HG02943 (cell line): Measurements from ENCODE around the gene ARVCF.
"Not testable (repeated sequence)": the region's sequence is repeated elsewhere in the genome, so short reads cannot be mapped to it uniquely, and the experiment has no call there.

Experiments used
- ATAC-seq: cut with Tn5 transposase; IDR thresholded peaks from one replicate; pipeline ENCODE4 v1.9.1; 2021; ENCODE audit warnings: mild to moderate bottlenecking, low read depth, moderate library complexity; ENCODE audit not compliant: unreplicated experiment

The ARVCF gene

DNA sequence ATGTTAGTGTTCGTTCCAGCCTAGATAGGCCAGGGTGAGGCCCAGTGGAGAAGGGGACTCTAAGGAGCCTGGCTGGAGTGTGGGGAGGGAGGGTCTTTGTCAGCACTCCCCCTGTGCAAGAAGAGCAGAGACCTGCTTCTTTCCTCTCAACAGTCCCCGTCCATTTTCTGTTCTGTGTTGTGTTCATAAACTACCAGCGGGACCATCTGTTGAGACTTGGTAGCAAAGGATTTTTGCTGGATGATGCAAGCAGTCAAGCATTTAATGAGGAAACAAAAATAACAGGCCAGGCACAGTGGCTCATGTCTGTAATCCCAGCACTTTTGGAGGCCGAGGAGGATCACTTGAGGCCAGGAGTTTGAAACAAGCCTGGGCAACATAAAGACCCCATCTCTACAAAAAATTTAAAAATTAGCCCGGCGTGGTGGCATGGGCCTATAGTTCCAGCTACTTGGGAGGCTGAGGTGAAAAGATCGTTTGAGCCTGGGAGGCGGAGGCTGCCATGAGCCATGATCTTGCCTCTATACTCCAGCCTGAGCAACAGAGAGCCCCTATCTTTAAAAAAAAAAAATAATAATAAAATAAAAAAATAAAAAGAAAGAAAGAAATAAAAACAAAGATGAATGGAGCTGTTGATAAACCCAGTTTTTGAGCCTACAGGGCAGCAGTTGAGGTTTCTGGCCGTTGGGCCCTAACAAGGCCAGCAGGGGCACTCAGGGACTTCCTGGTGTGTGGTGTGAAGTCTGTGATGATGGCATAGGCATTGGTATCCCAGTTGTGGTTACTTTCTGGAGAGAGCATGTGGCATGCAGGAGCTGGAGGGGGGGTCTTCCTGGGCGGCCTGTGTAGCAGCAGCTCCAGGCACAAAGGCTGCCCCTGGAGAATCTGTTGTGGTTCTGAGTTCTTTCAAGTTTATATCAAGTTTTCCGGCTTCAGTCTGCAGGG lies 73.3 kb downstream of the ARVCF start:
- no peak for ATAC-seq

DNA sequence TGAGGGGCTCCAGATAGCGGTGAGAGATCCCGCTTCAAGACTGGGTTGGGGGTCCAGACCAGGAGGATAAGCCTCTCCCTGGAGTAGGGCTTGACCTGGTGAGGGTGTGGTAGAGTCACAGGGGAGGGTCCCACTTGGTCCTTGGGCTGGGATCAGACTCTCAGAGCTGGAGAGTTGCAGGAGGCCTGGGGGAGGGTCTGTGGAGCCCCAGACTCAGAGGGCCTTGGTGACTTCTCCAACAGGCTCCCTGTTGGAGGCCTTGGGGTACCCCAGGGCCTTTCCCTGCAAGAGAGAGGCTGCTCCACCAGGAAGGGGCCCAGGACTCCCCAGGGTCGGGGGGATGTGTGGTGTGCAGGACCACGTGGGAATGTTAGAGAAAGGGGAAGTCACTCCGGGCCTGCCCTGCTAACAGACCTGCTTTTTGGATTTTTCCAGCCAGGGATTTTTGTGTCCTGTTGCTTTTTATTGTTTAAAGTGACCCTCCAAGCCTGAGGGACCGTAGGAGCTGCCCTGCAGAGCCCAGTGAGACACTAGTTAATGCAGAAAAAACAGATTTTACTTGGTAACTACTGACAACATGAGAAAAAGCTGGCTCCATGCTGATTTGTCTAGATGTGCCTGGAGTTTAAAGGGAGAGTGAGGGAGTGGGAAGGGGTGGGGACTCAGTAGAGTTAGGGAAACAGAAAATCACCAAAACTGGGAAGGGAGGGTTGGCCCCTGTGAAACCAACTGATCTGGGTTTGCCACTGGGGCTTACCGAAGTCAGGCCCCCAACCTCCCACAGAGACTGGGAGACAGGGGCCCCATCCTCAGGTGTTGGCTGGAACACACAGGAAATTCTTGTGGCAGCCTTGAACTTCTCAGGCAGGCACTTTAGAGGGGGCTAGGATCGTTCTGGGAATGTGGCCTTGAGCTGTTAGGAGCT lies 74.2 kb downstream of the ARVCF start:
- no peak for ATAC-seq

DNA sequence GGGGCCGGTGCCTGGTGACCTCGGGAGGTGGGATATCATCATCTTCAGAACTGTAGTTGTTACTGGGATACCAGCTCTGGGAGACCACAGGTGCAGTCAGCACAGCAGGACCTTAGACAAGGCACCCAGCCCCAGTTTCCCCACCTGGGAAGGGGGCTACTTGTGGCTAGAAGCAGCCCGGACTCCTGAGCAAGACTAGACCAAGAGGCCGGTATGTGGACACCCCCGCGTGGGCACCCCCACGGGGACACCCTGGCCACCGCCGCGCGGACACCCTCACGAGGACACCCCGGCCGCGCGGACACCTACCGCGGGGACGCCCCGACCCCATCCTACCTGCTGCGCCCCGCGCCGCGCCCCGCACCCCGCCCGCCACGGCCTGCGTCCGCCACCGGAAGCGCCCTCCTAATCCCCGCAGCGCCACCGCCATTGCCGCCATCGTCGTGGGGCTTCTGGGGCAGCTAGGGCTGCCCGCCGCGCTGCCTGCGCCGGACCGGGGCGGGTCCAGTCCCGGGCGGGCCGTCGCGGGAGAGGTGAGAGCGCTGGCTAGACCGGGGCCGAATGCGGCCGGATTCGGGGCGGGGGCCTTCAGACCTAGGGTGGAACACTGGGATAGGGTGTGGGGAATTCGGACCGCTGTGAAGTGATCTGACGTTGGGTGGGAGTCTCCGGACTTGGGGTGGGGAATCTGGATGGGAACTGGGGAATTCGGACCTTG lies 75.1 kb downstream of the ARVCF start, which contains the start of the genes COMT and TXNRD2:
Gene COMT, plus strand, starts transcription at position 408 of the 718 bp plus-strand sequence. CDS start 20,755 bp downstream, outside the sequence.
Gene TXNRD2, minus strand, starts transcription at position 454 of the 718 bp plus-strand sequence. Its CDS starts 15 bp downstream, at position 439.
- ATAC-seq: no peak

DNA sequence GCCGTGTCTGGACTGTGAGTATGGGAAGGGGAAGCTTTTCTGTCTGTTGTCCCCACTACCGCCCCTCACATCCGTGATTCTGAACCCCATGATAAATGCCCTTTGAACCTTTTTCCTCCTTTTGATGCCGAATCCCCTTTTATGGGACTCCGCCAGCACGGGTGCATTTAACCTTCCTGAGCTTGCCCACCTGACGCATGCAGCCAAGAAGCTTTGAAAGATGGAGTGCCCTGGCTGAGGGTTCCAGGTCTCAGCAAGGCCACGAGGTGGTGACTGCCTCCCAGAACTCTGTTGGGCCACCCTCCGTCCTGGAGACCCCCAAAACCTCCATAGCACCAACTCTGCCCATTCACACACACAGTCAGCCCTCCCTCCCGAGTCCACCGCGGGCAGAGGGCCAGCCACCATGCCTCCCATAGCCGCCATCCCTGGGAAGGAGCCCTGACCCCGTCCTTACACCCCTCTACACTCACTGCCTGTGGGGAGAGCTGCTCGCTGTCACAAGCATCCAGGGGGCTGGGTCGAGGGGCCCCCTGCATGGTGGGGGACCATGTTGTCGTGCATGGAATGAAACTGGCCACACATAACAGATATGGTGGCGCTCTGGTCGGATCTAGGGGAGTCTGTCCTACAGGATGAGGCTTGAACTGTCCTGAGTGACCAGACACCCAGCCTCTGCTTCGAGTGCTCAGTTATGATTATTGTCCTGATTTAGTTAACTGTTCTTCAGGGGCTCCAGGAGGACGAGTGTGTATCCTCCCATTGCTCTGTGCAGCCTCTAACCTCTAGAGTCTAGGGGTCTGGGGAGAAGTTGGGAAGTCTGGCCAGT lies 75.9 kb downstream of the ARVCF start:
- no peak for ATAC-seq

DNA sequence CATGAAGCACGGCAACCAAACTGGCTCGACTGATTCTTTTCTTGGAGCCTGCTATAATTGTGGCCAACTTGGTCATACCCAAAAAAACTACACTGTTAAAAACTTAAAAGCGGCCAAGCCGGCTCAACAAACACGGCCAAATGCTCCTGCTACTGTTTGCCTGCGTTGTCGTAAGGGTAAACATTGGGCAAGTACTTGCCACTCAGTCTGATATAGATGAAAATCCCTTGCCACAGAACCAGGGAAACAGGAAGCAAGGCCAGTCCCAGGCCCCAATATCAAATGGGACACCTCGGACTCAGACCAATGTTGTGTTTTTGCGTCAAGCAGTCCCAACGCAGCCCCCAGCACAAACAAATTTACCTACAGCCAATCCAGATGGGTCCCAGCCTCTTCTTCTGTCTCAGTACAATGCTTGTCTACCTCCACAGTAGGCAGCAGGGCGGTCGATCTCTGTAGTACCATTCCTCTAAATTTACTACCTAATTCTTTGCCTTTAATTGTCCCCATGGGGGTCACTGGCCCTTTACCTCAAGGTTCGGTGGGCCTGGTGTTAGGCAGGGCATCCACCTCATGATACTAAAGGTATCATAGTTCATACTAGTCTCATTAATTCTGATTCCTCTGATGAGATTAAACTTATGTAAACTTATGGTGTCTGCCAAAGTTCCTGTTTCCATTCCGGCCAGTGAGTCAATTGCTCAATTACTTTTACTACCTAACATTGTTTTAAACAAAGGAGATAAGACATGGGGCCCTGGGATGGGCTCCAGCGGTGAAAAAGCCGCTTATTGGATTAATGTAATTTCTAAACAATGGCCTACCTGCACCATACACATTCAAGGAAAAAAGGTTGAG lies 78.8 kb downstream of the ARVCF start:
- no peak for ATAC-seq

DNA sequence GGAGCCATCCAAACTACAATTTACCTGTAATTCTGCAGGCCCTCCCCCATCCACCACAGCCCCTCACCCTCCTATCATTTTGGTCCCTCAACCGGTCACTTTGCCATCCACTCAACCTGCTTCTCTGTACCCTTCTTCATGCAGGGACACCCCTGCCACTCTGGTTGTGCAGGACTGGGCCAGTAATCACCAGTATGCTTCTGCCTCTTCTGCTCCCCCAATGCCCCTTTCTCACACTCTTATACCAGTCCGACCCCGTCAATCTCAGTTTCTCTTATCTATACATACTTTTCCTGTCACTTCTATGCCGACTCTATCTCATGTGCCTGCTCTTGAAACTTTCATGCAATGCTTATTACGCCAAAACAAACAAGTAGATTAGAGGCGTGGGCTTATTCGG lies 80.1 kb downstream of the ARVCF start:
- ATAC-seq: no peak

DNA sequence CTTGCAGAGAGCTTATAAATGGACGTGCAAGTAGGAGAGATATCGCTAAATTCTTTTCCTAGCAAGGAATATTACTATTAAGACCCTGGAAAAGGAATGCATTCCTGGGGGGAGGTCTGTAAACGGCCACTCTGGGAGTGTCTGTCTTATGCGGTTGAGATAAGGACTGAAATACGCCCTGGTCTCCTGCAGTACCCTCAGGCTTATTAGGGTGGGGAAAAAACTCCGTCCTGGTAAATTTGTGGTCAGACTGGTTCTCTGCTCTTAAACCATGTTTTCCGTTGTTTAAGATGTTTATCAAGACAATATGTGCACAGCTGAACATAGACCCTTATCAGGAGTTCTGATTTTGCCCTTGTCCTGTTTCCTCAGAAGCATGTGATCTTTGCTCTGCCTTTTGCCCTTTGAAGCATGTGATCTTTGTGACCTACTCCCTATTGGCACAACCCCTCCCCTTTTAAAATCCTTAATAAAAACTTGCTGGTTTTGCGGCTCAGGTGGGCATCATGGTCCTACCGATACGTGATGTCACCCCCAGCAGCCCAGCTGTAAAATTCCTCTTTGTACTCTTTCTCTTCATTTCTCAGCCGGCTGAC lies 81.4 kb downstream of the ARVCF start:
- not testable (repeated sequence) for ATAC-seq

DNA sequence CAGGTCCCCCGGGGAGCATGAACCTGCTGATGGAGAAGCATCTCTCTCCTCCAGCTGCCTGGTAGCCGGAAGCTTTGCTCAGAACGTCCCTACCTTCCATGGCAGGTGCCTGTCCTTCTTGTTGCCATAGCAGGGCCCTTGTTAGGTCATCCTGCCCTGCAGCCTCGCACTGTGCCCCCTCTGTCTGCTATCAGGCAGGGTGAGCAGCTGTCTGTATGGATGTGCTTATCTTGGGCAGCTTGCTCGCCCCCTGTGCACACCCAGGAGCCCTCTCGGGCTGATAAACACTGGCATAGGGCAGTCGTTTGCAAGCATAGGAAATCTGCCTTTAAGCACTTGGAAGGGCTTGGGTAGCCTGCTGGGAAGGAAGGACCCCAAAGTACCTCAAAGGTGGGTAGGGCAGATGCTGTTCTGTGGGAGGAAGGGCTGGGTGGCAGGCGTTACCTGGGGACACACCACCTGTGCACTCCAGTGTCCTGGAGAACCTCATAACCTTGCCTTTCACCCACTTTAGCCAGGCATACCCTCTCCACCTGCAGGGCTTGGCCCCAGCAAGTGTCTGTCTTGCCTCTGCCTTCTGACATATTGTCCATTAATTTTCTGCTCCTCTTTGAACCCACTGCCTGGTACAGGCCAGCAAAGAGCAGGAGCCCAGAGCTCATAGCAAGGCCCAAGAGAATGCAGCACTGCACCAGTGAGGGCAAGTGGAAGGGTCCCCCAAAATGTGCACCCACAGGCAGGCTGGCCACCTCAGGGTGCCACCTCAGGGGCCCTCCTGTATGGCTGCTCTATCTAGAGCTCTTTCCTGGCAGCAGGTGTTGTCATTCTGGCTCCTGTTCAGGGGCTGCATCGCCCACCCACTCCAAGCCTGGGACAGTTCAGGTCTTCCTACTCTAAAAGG lies 83.0 kb downstream of the ARVCF start:
- ATAC-seq: no peak

DNA sequence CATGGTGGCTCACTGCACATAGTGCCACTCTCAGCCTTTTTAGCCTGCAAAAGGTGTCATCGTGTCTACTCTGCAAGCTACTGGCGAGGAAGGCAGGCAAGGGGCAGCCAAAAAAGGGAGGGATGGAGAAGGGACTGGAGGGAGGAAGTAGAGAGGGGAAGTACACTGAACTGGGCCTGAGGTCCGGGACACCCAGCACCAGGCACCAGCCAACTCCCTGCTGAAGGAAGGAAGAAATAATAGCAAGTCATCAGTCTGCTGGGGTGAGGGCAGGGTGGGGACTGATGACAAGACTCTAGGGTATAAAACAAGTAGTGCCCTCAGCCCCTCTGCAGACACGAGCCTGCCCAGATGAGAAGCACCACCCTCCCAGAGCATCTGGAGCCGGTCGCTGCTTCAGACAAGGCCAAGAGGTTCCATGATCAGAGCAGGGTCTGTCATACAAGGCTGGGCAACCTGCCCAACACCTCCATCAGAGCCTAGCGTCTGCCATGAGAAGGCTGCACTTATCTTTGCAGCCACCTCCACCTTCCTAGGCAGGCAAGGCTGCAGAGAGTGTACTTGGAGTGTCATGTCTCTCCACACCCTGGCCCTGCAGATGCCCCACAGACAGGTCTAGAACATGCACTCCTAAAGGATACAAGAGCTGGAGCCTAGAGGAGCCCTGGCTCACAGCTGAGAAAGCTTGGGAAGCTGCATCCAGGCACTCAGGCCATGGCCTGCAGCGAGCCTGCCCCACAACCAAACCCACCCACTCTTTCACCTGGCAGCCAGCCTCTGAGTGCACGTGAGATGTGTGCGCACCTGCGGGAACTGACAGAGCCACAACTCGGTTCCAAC lies 84.0 kb downstream of the ARVCF start:
- no peak for ATAC-seq

DNA sequence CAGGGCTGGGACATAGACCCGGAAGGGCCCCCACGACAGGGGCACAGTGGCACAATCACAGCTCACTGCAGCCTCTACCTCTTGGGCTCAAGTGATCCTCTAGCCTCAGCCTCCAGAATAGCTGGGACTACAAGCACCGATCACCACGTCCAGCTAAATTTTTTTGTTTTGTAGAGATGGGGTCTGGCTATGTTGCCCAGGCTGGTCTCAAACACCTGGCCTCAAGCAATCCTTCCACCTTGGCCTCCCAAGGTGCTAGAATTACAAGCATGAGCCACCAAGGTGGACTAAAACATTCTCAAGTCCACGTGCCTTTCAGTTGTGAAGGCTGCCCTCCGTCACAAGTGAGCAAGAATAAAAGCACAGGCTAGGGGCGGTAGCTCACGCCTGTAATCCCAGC lies 85.1 kb downstream of the ARVCF start:
- ATAC-seq: no peak

DNA sequence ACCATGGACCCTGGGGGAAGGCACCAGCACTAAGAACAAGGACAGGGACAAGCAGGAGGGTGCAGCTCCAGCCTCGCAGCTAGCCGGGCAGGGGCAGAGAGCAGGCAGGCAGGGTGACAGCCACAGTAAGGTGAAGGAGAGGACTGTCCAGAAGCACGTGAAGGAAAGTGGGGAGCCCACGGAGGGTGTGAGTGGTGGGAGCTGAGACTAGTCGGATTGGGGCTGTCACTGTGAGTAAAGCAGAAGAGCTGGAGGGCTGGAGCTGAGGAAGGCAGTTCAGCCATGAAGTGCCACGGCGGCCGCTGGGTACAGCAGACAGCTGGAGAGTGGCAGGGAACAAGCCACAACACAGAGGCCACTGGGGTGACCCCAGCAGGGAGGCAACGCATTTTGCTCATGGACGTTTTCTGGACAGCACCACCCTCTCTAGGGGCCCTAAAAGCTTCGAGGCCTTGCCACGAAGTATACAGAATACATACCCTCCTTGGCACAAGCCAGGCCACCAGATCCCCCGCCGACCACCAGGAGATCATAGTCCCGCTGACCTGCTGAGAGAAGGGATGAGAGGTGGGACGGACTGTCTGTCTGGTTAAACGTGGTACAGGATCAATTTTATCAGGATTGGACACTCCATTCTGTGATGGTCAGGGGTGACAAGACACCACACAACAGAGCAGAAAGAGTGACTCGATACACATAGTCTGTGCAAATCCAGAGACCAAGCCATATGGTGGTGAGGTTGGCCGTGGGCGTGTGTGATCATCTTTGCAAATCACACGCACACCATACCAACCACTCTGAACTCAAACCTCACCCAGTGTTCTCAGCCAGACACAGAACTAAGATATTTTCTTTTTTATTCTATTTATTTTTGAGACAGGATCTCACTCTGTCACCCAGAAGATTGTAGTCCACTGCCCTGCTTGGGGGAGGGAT lies 85.8 kb downstream of the ARVCF start:
- ATAC-seq: no peak

DNA sequence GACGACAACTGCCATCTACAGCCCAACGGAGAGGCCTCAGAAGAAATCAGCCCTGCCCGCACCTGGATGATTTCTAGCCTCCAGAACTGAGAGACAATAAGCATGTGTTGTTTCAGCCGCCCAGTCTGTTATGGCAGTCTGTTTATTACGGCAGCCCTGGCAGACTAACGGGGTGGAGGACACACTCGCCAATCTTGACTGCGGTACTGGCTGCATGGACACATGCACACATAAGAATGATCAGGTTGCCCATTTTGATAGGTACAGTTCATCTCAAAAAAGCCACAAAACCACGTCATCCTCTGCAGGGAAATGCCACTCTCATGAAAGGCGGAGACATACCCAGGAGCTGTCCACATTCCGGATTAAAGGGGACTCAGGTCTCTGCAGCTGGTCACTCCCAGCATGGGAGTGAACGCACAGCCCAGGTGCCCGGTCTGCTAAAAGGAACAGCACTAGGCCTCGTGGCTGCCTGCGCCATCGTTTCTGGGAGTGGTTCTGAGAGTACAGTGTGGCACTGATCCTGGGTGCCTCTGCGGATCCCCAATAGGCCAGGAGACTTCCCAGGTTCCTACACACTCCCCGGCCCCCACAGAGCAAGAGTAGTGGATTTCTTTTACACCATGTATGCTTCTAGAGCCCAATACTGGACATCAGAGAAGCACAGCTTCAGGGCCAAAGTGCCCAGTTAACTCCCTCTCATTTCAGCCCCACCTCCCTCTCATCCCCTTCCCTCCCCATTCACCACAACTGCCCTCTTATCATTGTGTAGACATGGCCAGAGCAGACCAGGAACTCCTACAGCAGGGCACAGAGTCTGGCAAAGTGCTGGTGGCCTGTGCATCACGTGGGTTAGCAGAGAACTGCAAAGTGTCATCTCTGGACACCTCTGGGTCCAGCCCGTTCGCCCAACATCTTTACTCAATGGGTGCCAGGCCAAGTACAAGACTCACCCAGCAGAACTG lies 86.8 kb downstream of the ARVCF start:
- no peak for ATAC-seq

DNA sequence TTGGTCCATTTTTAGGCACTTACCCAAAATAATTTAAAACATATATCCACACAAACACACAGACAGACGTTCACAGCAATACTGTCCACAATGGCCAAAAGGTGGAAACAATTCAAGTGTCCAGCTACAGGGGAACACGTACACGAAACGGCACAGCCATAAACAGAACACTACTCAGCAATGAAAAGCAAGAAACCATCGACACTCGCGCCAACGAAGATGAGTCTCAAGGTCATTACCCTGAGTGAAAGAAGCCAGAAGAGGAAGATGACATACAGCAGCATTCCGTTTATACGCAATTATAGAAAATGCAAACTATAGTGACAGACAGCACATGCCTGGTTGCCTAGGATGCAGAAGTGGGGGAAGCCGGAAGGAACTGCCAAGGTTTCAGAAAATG lies 88.4 kb downstream of the ARVCF start:
- ATAC-seq: no peak

DNA sequence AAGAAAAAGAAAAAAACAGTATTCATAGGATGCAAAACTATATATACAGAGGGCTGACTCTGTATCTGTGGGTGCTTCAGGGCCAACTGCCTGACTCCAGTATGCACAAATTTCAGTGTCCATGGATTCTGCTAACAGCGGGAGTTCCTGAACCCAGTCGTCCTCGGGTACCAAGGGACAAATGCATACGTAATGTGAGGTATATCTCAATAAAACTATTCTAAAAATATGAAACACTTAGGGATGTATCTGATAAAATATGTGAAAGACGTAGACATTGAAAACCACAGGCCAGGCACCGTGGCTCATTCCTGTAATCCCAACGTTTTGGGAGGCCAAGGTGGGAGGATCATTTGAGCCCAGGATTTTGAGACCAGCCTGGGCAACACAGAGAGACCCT lies 88.9 kb downstream of the ARVCF start:
- no peak for ATAC-seq
